ENCODE data around the gene TRPV3. TPM values are rescaled to one million over a fixed set of nuclear protein-coding genes. Genes with fewer than 3 reads are reported as not detected.

The TRPV3 gene
- total RNA-seq, 1 donor from 2014 or later: 0.27 TPM

GRCh38 chr17:3536716-3537115 is 20.9 kb downstream of the TRPV3 start:
- H3K27ac Mint-ChIP-seq (ENCODE audit: unreplicated experiment): no peak overlapping the region
- H3K4me1 Mint-ChIP-seq (ENCODE audit: low read depth): no peaks in the 10 kb centered on the region
- no peak overlapping the region for H3K4me3 Mint-ChIP-seq (ENCODE audit: unreplicated experiment)
- peaks cover 13% of the 10 kb centered on the region for H3K27me3 Mint-ChIP-seq (ENCODE audit: low read depth)
- TF ChIP-seq CTCF (IDR thresholded peaks at IDR 0.05): no peak
- peaks cover 2% of the 10 kb centered on the region for H3K9me3 Mint-ChIP-seq (ENCODE audit: low read depth)
- DNase-seq (ENCODE audit: low spot score): peak; percentile 24
- peaks cover 2% of the 10 kb centered on the region for H3K36me3 Mint-ChIP-seq (ENCODE audit: low read depth)

GRCh38 chr17:3535253-3535995 is 22.2 kb downstream of the TRPV3 start:
- H3K4me3 Mint-ChIP-seq (ENCODE audit: unreplicated experiment): peak overlapping the region; percentile 60
- peaks cover 9% of the 10 kb centered on the region for H3K27me3 Mint-ChIP-seq (ENCODE audit: low read depth)
- H3K9me3 Mint-ChIP-seq (ENCODE audit: low read depth): peaks cover 1% of the 10 kb centered on the region
- H3K36me3 Mint-ChIP-seq (ENCODE audit: low read depth): peaks cover 2% of the 10 kb centered on the region
- no peaks in the 10 kb centered on the region for H3K4me1 Mint-ChIP-seq (ENCODE audit: low read depth)
- TF ChIP-seq CTCF (IDR thresholded peaks at IDR 0.05): peak; percentile 83
- H3K27ac Mint-ChIP-seq (ENCODE audit: unreplicated experiment): no peak overlapping the region
- DNase-seq (ENCODE audit: low spot score): peak; percentile 60

- Mint-ChIP-seq H3K36me3 (ENCODE audit: low read depth) (no peaks in the 10 kb centered on the region), H3K4me1 (ENCODE audit: low read depth) (no peaks in the 10 kb centered on the region), H3K27me3 (ENCODE audit: low read depth) (peaks cover 6% of the 10 kb centered on the region), H3K4me3 (ENCODE audit: unreplicated experiment) (no peak overlapping the region), H3K9me3 (ENCODE audit: low read depth) (no peaks in the 10 kb centered on the region), H3K27ac (ENCODE audit: unreplicated experiment) (no peak overlapping the region)
- peak; percentile 48 for DNase-seq (ENCODE audit: low spot score)
- TF ChIP-seq CTCF (IDR thresholded peaks at IDR 0.05): no peak
Observed at GRCh38 chr17:3534881-3535252, 22.7 kb downstream of the TRPV3 start.

GRCh38 chr17:3533752-3534151 is 23.9 kb downstream of the TRPV3 start:
- peak; percentile 44 for DNase-seq (ENCODE audit: low spot score)
- H3K4me3 Mint-ChIP-seq (ENCODE audit: unreplicated experiment): no peak overlapping the region
- H3K4me1 Mint-ChIP-seq (ENCODE audit: low read depth): peaks cover 2% of the 10 kb centered on the region
- peaks cover 6% of the 10 kb centered on the region for H3K27me3 Mint-ChIP-seq (ENCODE audit: low read depth)
- no peak for TF ChIP-seq CTCF (IDR thresholded peaks at IDR 0.05)
- H3K27ac Mint-ChIP-seq (ENCODE audit: unreplicated experiment): no peak overlapping the region
- H3K36me3 Mint-ChIP-seq (ENCODE audit: low read depth): no peaks in the 10 kb centered on the region
- H3K9me3 Mint-ChIP-seq (ENCODE audit: low read depth): no peaks in the 10 kb centered on the region

GRCh38 chr17:3532859-3533142 is 24.8 kb downstream of the TRPV3 start:
- peaks cover 3% of the 10 kb centered on the region for H3K4me1 Mint-ChIP-seq (ENCODE audit: low read depth)
- H3K27ac Mint-ChIP-seq (ENCODE audit: unreplicated experiment): no peak overlapping the region
- no peak for TF ChIP-seq CTCF (IDR thresholded peaks at IDR 0.05)
- no peak overlapping the region for H3K4me3 Mint-ChIP-seq (ENCODE audit: unreplicated experiment)
- DNase-seq (ENCODE audit: low spot score): no peak
- no peaks in the 10 kb centered on the region for H3K9me3 Mint-ChIP-seq (ENCODE audit: low read depth)
- H3K36me3 Mint-ChIP-seq (ENCODE audit: low read depth): no peaks in the 10 kb centered on the region
- H3K27me3 Mint-ChIP-seq (ENCODE audit: low read depth): peaks cover 6% of the 10 kb centered on the region

Measured in chondrocyte (in vitro differentiated cells).